Activated CD8-positive, alpha-beta T cell treated with anti-CD3 and anti-CD28 coated beads, Interleukin-2, amount 10 ng/mL, durations not matched to agents 7 days and 5 days (primary cell): ENCODE results near the gene LAMB1. TPM values are rescaled to one million over a fixed set of nuclear protein-coding genes. Genes with fewer than 3 reads are reported as not detected.

Source experiments
- ATAC-seq: fragments of 150-1000 bp; cut with Tn5 transposase; one replicate; pipeline ENCODE4 v1.10.0; 2021; ENCODE audit warnings: moderate library complexity
- CTCF ChIA-PET: fragments of 350-600 bp; sonication (Branson Sonifier 250); formaldehyde crosslinking; loops from one replicate; lab custom pipeline; 2021; ENCODE audit warnings: antibody characterized with exemption; lab: Charles Lee
- POLR2A ChIA-PET: fragments of 350-600 bp; sonication (Branson Sonifier 250); formaldehyde crosslinking; loops from one replicate; lab custom pipeline; 2021; ENCODE audit warnings: antibody characterized with exemption; lab: Charles Lee
- DNase-seq: peaks from one replicate; pipeline ENCODE4 v3.0.0-alpha.2; 2020
- H3K27ac Mint-ChIP-seq: one replicate; pipeline ENCODE4 v1.8.0; 2021; ENCODE audit warnings: mild to moderate bottlenecking, mixed read lengths
- H3K27me3 Mint-ChIP-seq: one replicate; pipeline ENCODE4 v1.8.0; 2021; ENCODE audit warnings: low read depth, mixed read lengths
- H3K36me3 Mint-ChIP-seq: one replicate; pipeline ENCODE4 v1.8.0; 2021; ENCODE audit warnings: low read depth, mixed read lengths
- H3K4me1 Mint-ChIP-seq: one replicate; pipeline ENCODE4 v1.8.0; 2021; ENCODE audit warnings: low read depth, mixed read lengths
- H3K4me3 Mint-ChIP-seq: one replicate; pipeline ENCODE4 v1.8.0; 2021; ENCODE audit warnings: mild to moderate bottlenecking, mixed read lengths
- H3K9me3 Mint-ChIP-seq: one replicate; pipeline ENCODE4 v1.8.0; 2022; ENCODE audit warnings: mixed read lengths; ENCODE audit not compliant: insufficient read depth
- total RNA-seq, 2 experiments: library from RNA; stranded (reverse); gene quantifications; one replicate each; pipeline ENCODE4 v1.2.3, GENCODE V29; 2021

LAMB1 gene
- total RNA-seq, 2 experiments from 2014 or later = not detected

- ChIA-PET POLR2A (no interaction called here), CTCF (no interaction called here)
- ATAC-seq = no peak
- Mint-ChIP-seq H3K27me3 (peaks cover 9% of the 10 kb centered on the region), H3K36me3 (no peaks in the 10 kb centered on the region), H3K27ac (no peak overlapping the region), H3K9me3 (no peaks in the 10 kb centered on the region), H3K4me1 (no peaks in the 10 kb centered on the region), H3K4me3 (no peak overlapping the region)
- no peak for DNase-seq
These were observed 26.3 kb downstream of the LAMB1 start for GRCh38 chr7:107976620-107977019.

GRCh38 chr7:107975394-107976013, 27.5 kb downstream of the LAMB1 start:
- no peak overlapping the region for H3K27ac Mint-ChIP-seq
- no peaks in the 10 kb centered on the region for H3K36me3 Mint-ChIP-seq
- no peaks in the 10 kb centered on the region for H3K4me1 Mint-ChIP-seq
- DNase-seq (no peak), ATAC-seq (no peak)
- no peak overlapping the region for H3K4me3 Mint-ChIP-seq
- H3K27me3 Mint-ChIP-seq = peaks cover 9% of the 10 kb centered on the region
- no peaks in the 10 kb centered on the region for H3K9me3 Mint-ChIP-seq
- ChIA-PET POLR2A (no interaction called here), CTCF (interaction anchor here (0.7 kb wide), 1 partner anchor 8 kb away, joined by 3 read pairs; no protein-coding TSS in a partner anchor)

GRCh38 chr7:107973861-107974260, 29.1 kb downstream of the LAMB1 start:
- Mint-ChIP-seq H3K36me3 (no peaks in the 10 kb centered on the region), H3K27ac (no peak overlapping the region), H3K4me3 (no peak overlapping the region), H3K27me3 (peaks cover 9% of the 10 kb centered on the region), H3K4me1 (no peaks in the 10 kb centered on the region), H3K9me3 (no peaks in the 10 kb centered on the region)
- ATAC-seq (no peak), DNase-seq (no peak)
- CTCF ChIA-PET = no interaction called here
- POLR2A ChIA-PET = interaction anchor here (0.6 kb wide), 1 partner anchor 146 kb away, joined by 3 read pairs; no protein-coding TSS in a partner anchor

DNA sequence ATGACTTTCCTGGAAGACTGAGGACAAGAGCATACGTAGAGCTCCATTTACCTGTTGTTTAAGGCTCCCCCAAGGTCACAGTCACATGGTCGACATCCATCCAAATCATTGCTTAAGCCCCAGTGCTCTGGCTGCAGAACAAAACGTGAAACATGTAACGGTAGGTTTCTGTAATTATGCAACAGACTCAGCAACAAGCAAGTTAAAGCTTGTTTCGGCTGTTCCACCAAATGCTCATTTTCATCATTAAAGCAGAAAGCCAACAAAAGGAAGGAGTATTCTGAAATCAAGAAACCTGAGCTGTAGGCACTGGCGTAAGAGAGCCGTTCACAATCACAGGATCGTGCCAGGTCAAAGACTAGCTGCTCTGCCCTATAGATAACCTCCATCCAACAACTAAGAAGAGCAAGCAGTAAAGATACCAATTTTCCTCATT, 30.0 kb downstream of the LAMB1 start:
- ChIA-PET CTCF (no interaction called here), POLR2A (no interaction called here)
- Mint-ChIP-seq H3K4me3 (no peak overlapping the region), H3K27me3 (peaks cover 9% of the 10 kb centered on the region), H3K9me3 (no peaks in the 10 kb centered on the region), H3K36me3 (no peaks in the 10 kb centered on the region), H3K27ac (no peak overlapping the region), H3K4me1 (no peaks in the 10 kb centered on the region)
- ATAC-seq (no peak), DNase-seq (no peak)

GRCh38 chr7:107972075-107972482, 30.9 kb downstream of the LAMB1 start:
- no peaks in the 10 kb centered on the region for H3K36me3 Mint-ChIP-seq
- H3K27ac Mint-ChIP-seq = no peak overlapping the region
- no peaks in the 10 kb centered on the region for H3K9me3 Mint-ChIP-seq
- peaks cover 9% of the 10 kb centered on the region for H3K27me3 Mint-ChIP-seq
- no peaks in the 10 kb centered on the region for H3K4me1 Mint-ChIP-seq
- CTCF ChIA-PET = no interaction called here
- no peak for DNase-seq
- H3K4me3 Mint-ChIP-seq = no peak overlapping the region
- ATAC-seq = no peak
- POLR2A ChIA-PET = no interaction called here

DNA sequence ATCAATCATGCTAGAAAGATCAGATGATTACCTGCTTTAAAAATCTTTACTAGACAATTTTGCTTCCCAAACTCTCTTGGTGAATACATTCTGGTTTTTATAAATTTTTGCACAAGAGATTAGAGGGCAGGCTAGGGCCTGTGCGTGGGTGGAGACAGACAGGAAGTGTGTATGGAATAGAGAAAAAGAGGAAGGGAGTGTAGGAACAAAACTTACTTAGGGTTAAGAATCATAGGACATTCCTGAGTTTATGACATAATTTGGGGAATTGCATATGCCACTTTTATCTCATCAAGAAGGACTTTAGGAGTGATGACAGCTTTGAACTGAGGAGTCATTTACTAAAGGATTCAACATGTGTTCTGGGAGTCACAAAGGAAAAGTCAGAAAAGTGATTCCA, 31.3 kb downstream of the LAMB1 start:
- ChIA-PET CTCF (no interaction called here), POLR2A (no interaction called here)
- ATAC-seq = no peak

DNA sequence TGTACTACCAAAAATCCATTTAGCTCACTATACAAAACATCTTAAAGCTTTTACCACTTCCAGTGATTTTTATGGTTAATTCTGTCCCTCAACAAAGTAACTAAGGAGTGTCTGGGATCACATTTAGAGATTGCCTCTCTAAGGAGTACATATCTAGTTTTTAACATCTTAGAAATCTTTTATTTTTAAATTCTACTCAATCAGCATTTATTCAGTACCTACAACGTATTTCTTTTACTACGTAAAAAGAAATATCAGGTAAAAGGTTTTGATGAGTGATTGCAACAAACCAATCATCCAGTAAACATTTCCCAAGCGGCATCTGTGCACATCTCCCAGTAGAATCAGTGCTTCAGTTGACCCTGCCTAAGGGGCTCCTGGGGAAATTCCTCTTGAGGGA, 31.9 kb downstream of the LAMB1 start:
- Mint-ChIP-seq H3K27ac (no peak overlapping the region), H3K4me1 (no peaks in the 10 kb centered on the region)
- CTCF ChIA-PET = no interaction called here

More for the DNA sequence above, 31.3 kb downstream of the LAMB1 start:
- H3K27ac Mint-ChIP-seq = no peak overlapping the region
- H3K27me3 Mint-ChIP-seq = peaks cover 9% of the 10 kb centered on the region
- no peak overlapping the region for H3K4me3 Mint-ChIP-seq
- DNase-seq = no peak
- no peaks in the 10 kb centered on the region for H3K36me3 Mint-ChIP-seq
- no peaks in the 10 kb centered on the region for H3K9me3 Mint-ChIP-seq
- H3K4me1 Mint-ChIP-seq = no peaks in the 10 kb centered on the region

GRCh38 chr7:107969856-107970255, 33.1 kb downstream of the LAMB1 start:
- Mint-ChIP-seq H3K9me3 (no peaks in the 10 kb centered on the region), H3K27ac (no peak overlapping the region), H3K27me3 (peaks cover 7% of the 10 kb centered on the region), H3K4me3 (no peak overlapping the region), H3K4me1 (no peaks in the 10 kb centered on the region), H3K36me3 (no peaks in the 10 kb centered on the region)
- CTCF ChIA-PET = no interaction called here
- DNase-seq (no peak), ATAC-seq (no peak)
- POLR2A ChIA-PET = no interaction called here

More for the DNA sequence above, 31.9 kb downstream of the LAMB1 start:
- Mint-ChIP-seq H3K36me3 (no peaks in the 10 kb centered on the region), H3K4me3 (no peak overlapping the region), H3K9me3 (no peaks in the 10 kb centered on the region), H3K27me3 (peaks cover 9% of the 10 kb centered on the region)
- DNase-seq (no peak), ATAC-seq (no peak)
- POLR2A ChIA-PET = no interaction called here

GRCh38 chr7:107968449-107968848, 34.5 kb downstream of the LAMB1 start:
- DNase-seq (no peak), ATAC-seq (no peak)
- no peaks in the 10 kb centered on the region for H3K9me3 Mint-ChIP-seq
- no peak overlapping the region for H3K27ac Mint-ChIP-seq
- H3K36me3 Mint-ChIP-seq = no peaks in the 10 kb centered on the region
- H3K27me3 Mint-ChIP-seq = peaks cover 7% of the 10 kb centered on the region
- H3K4me3 Mint-ChIP-seq = no peak overlapping the region
- CTCF ChIA-PET = no interaction called here
- POLR2A ChIA-PET = no interaction called here
- H3K4me1 Mint-ChIP-seq = no peaks in the 10 kb centered on the region

- ATAC-seq = no peak
- no peak overlapping the region for H3K27ac Mint-ChIP-seq
- CTCF ChIA-PET = no interaction called here
- H3K27me3 Mint-ChIP-seq = no peaks in the 10 kb centered on the region
- POLR2A ChIA-PET = no interaction called here
- H3K4me3 Mint-ChIP-seq = no peak overlapping the region
- no peaks in the 10 kb centered on the region for H3K9me3 Mint-ChIP-seq
- DNase-seq = no peak
- no peaks in the 10 kb centered on the region for H3K4me1 Mint-ChIP-seq
- no peaks in the 10 kb centered on the region for H3K36me3 Mint-ChIP-seq
These were observed 35.5 kb downstream of the LAMB1 start for GRCh38 chr7:107967420-107967819.

DNA sequence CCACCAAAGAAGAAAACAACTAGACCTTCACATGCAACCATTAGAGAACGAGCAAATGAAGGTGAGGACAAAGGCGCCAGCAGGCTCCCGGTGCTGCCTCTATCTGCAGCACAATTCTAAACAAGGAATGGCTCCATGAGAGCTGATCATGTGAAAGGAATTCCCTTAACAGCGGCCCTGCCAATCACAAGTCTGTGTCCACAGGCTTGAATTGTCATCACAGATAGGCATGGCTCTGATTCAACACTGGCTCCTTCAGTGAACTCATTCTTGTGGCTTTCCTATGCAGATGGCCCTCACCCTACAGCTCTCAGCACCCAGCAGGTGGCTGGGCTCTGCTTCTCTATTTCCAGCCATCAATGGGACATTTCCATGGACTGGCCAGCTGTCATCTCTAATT, 36.2 kb downstream of the LAMB1 start:
- POLR2A ChIA-PET = no interaction called here
- no peak overlapping the region for H3K27ac Mint-ChIP-seq
- H3K27me3 Mint-ChIP-seq = no peaks in the 10 kb centered on the region
- H3K4me1 Mint-ChIP-seq = no peaks in the 10 kb centered on the region
- no peaks in the 10 kb centered on the region for H3K36me3 Mint-ChIP-seq
- H3K4me3 Mint-ChIP-seq = no peak overlapping the region
- CTCF ChIA-PET = no interaction called here
- ATAC-seq = no peak
- DNase-seq = no peak
- no peaks in the 10 kb centered on the region for H3K9me3 Mint-ChIP-seq

GRCh38 chr7:107964510-107964909, 38.5 kb downstream of the LAMB1 start:
- Mint-ChIP-seq H3K4me1 (no peaks in the 10 kb centered on the region), H3K9me3 (no peaks in the 10 kb centered on the region), H3K27ac (no peak overlapping the region), H3K4me3 (no peak overlapping the region), H3K36me3 (no peaks in the 10 kb centered on the region), H3K27me3 (no peaks in the 10 kb centered on the region)
- DNase-seq (no peak), ATAC-seq (no peak)
- ChIA-PET CTCF (no interaction called here), POLR2A (no interaction called here)

GRCh38 chr7:107962817-107963216, 40.1 kb downstream of the LAMB1 start:
- Mint-ChIP-seq H3K9me3 (no peaks in the 10 kb centered on the region), H3K27ac (no peak overlapping the region), H3K4me1 (no peaks in the 10 kb centered on the region), H3K27me3 (peaks cover 9% of the 10 kb centered on the region), H3K4me3 (no peak overlapping the region), H3K36me3 (no peaks in the 10 kb centered on the region)
- DNase-seq (no peak), ATAC-seq (no peak)
- POLR2A ChIA-PET = no interaction called here
- CTCF ChIA-PET = no interaction called here
